ENCODE data around the gene TRIM46.

DNA sequence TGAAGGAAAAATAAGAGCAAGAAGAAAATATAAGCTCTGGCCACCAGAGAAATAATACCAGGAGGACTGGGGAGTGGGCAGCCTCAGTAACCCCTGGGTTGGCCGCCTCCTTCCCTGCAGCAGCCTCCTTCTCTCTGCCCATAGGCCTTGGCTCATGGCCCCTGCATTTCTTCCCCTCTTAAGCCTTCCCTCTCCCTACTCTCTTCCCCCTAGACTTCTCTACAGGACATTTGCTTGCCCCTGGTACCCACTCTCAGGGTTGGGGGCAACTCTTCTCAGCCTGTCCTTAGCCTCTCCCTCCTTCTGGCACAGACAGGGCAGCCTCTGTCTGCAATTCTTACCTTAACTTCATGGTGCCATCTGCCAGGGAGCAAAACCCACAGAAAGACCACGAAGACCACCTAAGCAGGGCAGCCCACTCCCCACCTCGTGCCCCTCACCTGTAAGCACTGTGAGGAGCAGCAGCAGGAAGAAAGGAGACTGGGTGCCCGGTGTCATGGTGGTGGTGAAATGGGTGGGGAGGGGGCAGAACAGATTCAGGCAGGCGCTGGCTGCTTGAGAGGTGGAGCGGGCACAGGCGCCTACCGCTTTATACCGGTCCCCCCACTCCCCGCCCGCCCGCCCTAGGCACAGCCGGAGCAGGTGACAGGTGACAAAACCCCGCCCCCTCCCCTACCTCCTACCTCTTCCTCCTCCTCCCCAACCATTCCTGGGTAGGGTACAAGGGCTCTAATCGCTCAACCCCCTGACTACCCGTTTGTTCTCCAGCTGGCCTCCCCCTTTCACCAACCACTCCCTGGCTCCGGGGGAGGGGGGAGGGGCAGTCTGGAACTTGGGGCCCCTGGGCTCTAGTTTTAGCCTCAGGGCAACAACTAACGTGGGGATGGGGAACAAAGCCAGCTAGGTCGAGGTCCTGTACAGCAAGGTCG is 19.0 kb downstream of the TRIM46 start:
- TF ChIP-seq CTCF (IDR thresholded peaks at IDR 0.05; ENCODE audit: low read length), result no peak
- no peak for TF ChIP-seq EZH2 (optimal IDR thresholded peaks at IDR 0.05; ENCODE audit: low read depth, low read length)
